MM.1S (cell line): ENCODE data around the gene CCL19.

Experiments
- DNase-seq: peaks from one replicate; pipeline ENCODE4 v3.0.0-alpha.2; 2015
- H2AFZ ChIP-seq: fragments of 300-600 bp; sonication (generic); 2 replicates; pipeline ENCODE4 v1.6.0; 2016; ENCODE audit warnings: antibody characterized with exemption, low read length
- H3F3A ChIP-seq: fragments of 300-600 bp; sonication (generic); 2 replicates; pipeline ENCODE4 v1.6.1; 2016; ENCODE audit warnings: mild to moderate bottlenecking, antibody characterized with exemption, low read length, moderate library complexity, mixed read lengths; ENCODE audit not compliant: insufficient read depth
- H3K27ac ChIP-seq: fragments of 300-600 bp; sonication (generic); 2 replicates; pipeline ENCODE4 v1.5.1; 2016; ENCODE audit warnings: mild to moderate bottlenecking, low read length
- H3K27me3 ChIP-seq: fragments of 300-600 bp; sonication (generic); replicated peaks from 2 replicates; pipeline ENCODE4 v1.6.0; 2016; ENCODE audit warnings: low read length; ENCODE audit not compliant: insufficient read depth
- H3K36me3 ChIP-seq: fragments of 300-600 bp; sonication (generic); replicated peaks from 2 replicates; pipeline ENCODE4 v1.6.1; 2016; ENCODE audit warnings: mild to moderate bottlenecking, low read length, mixed read lengths; ENCODE audit not compliant: insufficient read depth
- H3K4me1 ChIP-seq: fragments of 300-600 bp; sonication (generic); 2 replicates; pipeline ENCODE4 v1.6.1; 2016; ENCODE audit warnings: low read length, mixed read lengths
- H3K4me2 ChIP-seq: fragments of 300-600 bp; sonication (generic); 2 replicates; pipeline ENCODE4 v1.6.0; 2016; ENCODE audit warnings: low read depth, low read length
- H3K4me3 ChIP-seq: fragments of 300-600 bp; sonication (generic); 2 replicates; pipeline ENCODE4 v1.5.1; 2016; ENCODE audit warnings: low read length, mixed read lengths
- H3K79me2 ChIP-seq: fragments of 300-600 bp; sonication (generic); 2 replicates; pipeline ENCODE4 v1.6.1; 2016; ENCODE audit warnings: mixed run types, low read length, mixed read lengths
- H3K9ac ChIP-seq: fragments of 300-600 bp; sonication (generic); 2 replicates; pipeline ENCODE4 v1.6.1; 2016; ENCODE audit warnings: low read length, mixed read lengths
- H3K9me2 ChIP-seq: fragments of 300-600 bp; sonication (generic); replicated peaks from 2 replicates; pipeline ENCODE4 v1.6.1; 2016; ENCODE audit warnings: mild to moderate bottlenecking, low read length, mixed read lengths; ENCODE audit not compliant: insufficient read depth
- H3K9me3 ChIP-seq: fragments of 300-600 bp; sonication (generic); replicated peaks from 2 replicates; pipeline ENCODE4 v1.6.1; 2016; ENCODE audit warnings: mild to moderate bottlenecking, low read length, mixed read lengths; ENCODE audit not compliant: insufficient read depth
- H4K20me1 ChIP-seq: fragments of 300-600 bp; sonication (generic); 2 replicates; pipeline ENCODE4 v1.6.1; 2016; ENCODE audit warnings: mild to moderate bottlenecking, low read length, moderate library complexity, mixed read lengths; ENCODE audit not compliant: insufficient read depth
- CTCF ChIP-seq: fragments of 300-600 bp; sonication (generic); IDR thresholded peaks from 2 replicates; pipeline ENCODE4 v1.5.1; 2016; ENCODE audit warnings: antibody characterized with exemption, low read length, mixed read lengths
- EZH2 ChIP-seq: fragments of 300-600 bp; sonication (generic); optimal IDR thresholded peaks from 2 replicates; pipeline ENCODE3; 2017; ENCODE audit warnings: low read depth, mild to moderate bottlenecking, antibody characterized with exemption, low read length, mixed read lengths
- EZH2phosphoT487 ChIP-seq: fragments of 300-600 bp; sonication (generic); IDR thresholded peaks from 2 replicates; pipeline ENCODE4 v1.6.1; 2018; ENCODE audit warnings: antibody characterized with exemption, low read length

The CCL19 gene

DNA sequence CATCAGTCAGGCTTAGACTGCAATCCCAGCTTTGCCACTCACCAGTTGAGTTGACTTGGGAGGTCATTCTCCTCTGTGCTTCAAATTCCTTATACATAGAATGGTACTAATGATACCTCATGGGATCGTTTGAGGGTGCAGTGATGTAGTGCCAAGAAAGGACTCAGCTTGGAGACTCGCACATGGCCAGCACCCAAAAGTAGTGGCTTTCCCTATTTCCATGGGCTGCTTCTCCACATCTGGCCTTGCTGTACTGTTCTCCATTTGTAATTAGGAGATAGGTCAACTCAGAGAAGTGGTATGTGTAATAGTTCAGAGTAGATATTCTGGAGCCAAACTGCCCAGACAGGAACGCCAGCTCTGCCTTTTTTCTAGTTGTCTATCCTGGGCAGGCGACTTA lies 5.5 kb downstream of the CCL19 start:
- TF ChIP-seq EZH2phosphoT487 (no peak), EZH2 (no peak), CTCF (no peak)
- DNase-seq = no peak

GRCh38 chr9:34684816-34685215 lies 6.3 kb downstream of the CCL19 start:
- Histone ChIP-seq H3K4me3 (no peak overlapping the region), H3F3A (no peaks in the 10 kb centered on the region), H3K4me1 (no peaks in the 10 kb centered on the region), H3K9ac (no peak overlapping the region), H3K9me3 (no peaks in the 10 kb centered on the region), H3K36me3 (no peaks in the 10 kb centered on the region), H3K9me2 (no peaks in the 10 kb centered on the region), H3K79me2 (no peaks in the 10 kb centered on the region), H2AFZ (no peak overlapping the region), H4K20me1 (no peaks in the 10 kb centered on the region), H3K27ac (no peak overlapping the region), H3K27me3 (no peaks in the 10 kb centered on the region), H3K4me2 (no peak overlapping the region)
- TF ChIP-seq EZH2 = no peak
- TF ChIP-seq EZH2phosphoT487 = no peak
- TF ChIP-seq CTCF = no peak
- no peak for DNase-seq

More for the DNA sequence above, 5.5 kb downstream of the CCL19 start:
- no peak overlapping the region for H3K4me2 ChIP-seq
- H3K27ac ChIP-seq = no peak overlapping the region
- H3K79me2 ChIP-seq = no peaks in the 10 kb centered on the region
- H3K27me3 ChIP-seq = no peaks in the 10 kb centered on the region
- H3K4me1 ChIP-seq = no peaks in the 10 kb centered on the region
- no peak overlapping the region for H2AFZ ChIP-seq
- H3K9me2 ChIP-seq = no peaks in the 10 kb centered on the region
- no peaks in the 10 kb centered on the region for H3K9me3 ChIP-seq
- no peaks in the 10 kb centered on the region for H4K20me1 ChIP-seq
- H3K36me3 ChIP-seq = no peaks in the 10 kb centered on the region
- H3K9ac ChIP-seq = no peak overlapping the region
- no peak overlapping the region for H3K4me3 ChIP-seq
- H3F3A ChIP-seq = no peaks in the 10 kb centered on the region

DNA sequence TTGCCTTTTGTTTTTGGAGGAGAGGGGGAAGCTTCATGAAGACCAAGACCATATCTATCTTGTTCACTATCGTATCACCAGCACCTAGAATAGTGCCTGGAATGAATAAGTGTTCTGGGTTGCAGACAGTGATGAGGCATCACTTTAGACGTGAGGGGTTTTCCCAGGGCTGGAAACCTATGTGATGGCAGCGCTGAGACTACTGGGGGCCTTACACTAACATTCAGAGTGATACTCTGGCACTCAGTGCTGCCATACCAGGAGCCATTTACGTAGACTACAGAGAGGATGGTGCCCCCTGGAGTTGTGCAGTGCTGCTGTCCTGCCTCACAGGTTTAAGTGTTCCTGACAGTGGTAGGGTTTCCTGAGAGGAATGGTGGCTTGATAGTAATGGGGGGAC lies 6.9 kb downstream of the CCL19 start:
- no peak overlapping the region for H3K4me3 ChIP-seq
- no peaks in the 10 kb centered on the region for H4K20me1 ChIP-seq
- DNase-seq = no peak
- H3K79me2 ChIP-seq = no peaks in the 10 kb centered on the region
- H3K27ac ChIP-seq = no peak overlapping the region
- H3K9me3 ChIP-seq = no peaks in the 10 kb centered on the region
- no peak overlapping the region for H3K9ac ChIP-seq
- no peaks in the 10 kb centered on the region for H3K27me3 ChIP-seq
- H3K4me2 ChIP-seq = no peak overlapping the region
- H3F3A ChIP-seq = no peaks in the 10 kb centered on the region
- H3K9me2 ChIP-seq = no peaks in the 10 kb centered on the region
- no peaks in the 10 kb centered on the region for H3K4me1 ChIP-seq
- H3K36me3 ChIP-seq = no peaks in the 10 kb centered on the region
- H2AFZ ChIP-seq = no peak overlapping the region
- no peak for TF ChIP-seq EZH2phosphoT487
- TF ChIP-seq CTCF = no peak
- TF ChIP-seq EZH2 = no peak

DNA sequence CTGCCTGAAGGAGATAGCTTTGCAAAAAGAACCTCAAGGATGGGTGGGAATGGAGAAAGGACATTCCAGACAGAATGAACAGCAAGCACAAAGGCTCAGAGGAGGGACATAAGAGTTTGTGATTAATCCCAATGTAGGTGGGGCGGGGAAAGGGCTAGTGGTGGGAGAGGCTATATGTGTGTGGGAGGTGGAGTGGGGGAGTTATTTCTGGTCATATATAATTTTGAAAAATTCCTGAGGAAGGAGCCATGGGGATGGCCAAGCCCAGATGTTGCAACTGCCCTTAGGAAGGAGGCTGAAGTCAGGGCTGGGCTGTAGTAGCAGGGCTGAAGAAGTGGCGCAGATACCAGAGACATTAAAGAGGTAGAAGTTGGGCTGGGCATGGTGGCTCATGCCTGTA lies 15.2 kb downstream of the CCL19 start:
- no peaks in the 10 kb centered on the region for H3K9me3 ChIP-seq
- no peaks in the 10 kb centered on the region for H3K36me3 ChIP-seq
- no peaks in the 10 kb centered on the region for H4K20me1 ChIP-seq
- no peak overlapping the region for H3K27ac ChIP-seq
- H3K9me2 ChIP-seq = no peaks in the 10 kb centered on the region
- H3K4me1 ChIP-seq = no peaks in the 10 kb centered on the region
- H3K4me3 ChIP-seq = no peak overlapping the region
- H2AFZ ChIP-seq = no peak overlapping the region
- no peaks in the 10 kb centered on the region for H3F3A ChIP-seq
- no peaks in the 10 kb centered on the region for H3K79me2 ChIP-seq
- DNase-seq = no peak
- no peak overlapping the region for H3K9ac ChIP-seq
- no peaks in the 10 kb centered on the region for H3K27me3 ChIP-seq
- TF ChIP-seq EZH2phosphoT487 (no peak), CTCF (no peak), EZH2 (no peak)
- H3K4me2 ChIP-seq = no peak overlapping the region
